Measurements from ENCODE around the gene TKTL1.

The TKTL1 gene

GRCh38 chrX:154349359-154349935, 53.9 kb downstream of the TKTL1 start:
- H3K4me1 Mint-ChIP-seq (ENCODE audit: low read depth) = peaks cover 38% of the 10 kb centered on the region
- no peaks in the 10 kb centered on the region for H3K9me3 Mint-ChIP-seq
- no peaks in the 10 kb centered on the region for H3K27me3 Mint-ChIP-seq
- H3K4me3 Mint-ChIP-seq = no peak overlapping the region
- H3K36me3 Mint-ChIP-seq (ENCODE audit: low read depth) = peaks cover 13% of the 10 kb centered on the region
- peak overlapping the region; percentile 45 for H3K27ac Mint-ChIP-seq

DNA sequence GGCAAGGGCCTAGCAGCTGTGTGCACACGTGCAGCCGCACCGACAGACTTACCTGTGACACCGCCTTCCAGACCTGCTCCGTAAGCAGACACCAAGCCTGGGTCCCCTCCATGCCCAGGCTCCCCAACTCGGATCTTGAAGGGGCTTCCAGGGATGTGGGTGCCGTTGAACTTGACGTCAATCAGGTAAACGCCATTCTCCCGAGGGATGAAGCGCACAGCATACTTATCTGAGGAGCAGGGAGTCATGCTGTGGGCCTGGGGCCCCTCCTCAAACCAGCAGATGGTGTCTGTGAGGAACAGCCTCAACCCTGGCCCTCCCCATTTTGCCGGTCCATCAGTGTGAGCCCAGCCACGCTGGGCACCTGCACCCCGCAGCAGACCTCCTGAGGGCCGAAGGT, 54.4 kb downstream of the TKTL1 start:
- Mint-ChIP-seq H3K27me3 (no peaks in the 10 kb centered on the region), H3K27ac (no peak overlapping the region), H3K4me1 (ENCODE audit: low read depth) (peaks cover 38% of the 10 kb centered on the region), H3K9me3 (no peaks in the 10 kb centered on the region), H3K4me3 (no peak overlapping the region), H3K36me3 (ENCODE audit: low read depth) (peaks cover 13% of the 10 kb centered on the region)

DNA sequence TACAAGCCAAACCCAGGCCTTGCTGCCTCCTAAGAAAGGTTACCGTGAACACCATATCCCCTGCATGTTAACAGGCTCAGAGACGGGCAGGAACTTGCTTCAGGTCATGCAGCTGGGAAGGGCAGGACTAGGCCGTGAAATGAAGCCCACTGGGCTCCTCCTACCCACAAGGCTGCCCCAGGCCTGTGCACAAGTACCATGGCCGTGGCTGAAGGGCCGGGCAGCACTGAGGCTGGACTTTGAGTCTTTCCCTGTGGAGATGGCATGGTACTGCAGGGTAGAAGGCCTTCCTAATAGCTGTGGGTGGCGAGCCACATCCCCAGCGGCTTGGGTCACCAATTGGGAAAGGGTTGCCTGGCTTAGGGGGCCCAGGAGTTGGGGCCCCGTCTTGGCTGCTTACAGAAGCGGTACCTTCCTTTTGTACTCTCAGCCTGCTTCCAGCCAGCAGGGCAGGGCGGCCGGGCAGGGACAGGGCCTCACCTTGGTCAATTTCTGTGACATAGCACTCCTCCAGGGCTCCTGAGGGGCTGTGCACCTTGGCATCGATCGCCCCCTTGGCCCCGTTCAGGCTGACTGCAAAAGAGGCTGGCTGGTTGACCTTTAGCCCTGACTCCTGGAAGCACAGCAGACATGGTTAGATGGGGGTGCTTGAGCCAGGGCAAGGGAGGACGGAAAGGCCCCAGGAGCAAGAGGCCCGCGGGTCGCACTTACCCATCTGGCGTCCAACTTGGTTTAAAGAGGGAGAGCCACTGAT, 55.0 kb downstream of the TKTL1 start:
- peaks cover 38% of the 10 kb centered on the region for H3K4me1 Mint-ChIP-seq (ENCODE audit: low read depth)
- no peaks in the 10 kb centered on the region for H3K27me3 Mint-ChIP-seq
- H3K9me3 Mint-ChIP-seq = no peaks in the 10 kb centered on the region
- no peak overlapping the region for H3K4me3 Mint-ChIP-seq
- peaks cover 13% of the 10 kb centered on the region for H3K36me3 Mint-ChIP-seq (ENCODE audit: low read depth)
- peak overlapping the region; percentile 58 for H3K27ac Mint-ChIP-seq

- no peaks in the 10 kb centered on the region for H3K9me3 Mint-ChIP-seq
- H3K4me3 Mint-ChIP-seq = no peak overlapping the region
- H3K27me3 Mint-ChIP-seq = no peaks in the 10 kb centered on the region
- peak overlapping the region; percentile 72 for H3K27ac Mint-ChIP-seq
- peaks cover 13% of the 10 kb centered on the region for H3K36me3 Mint-ChIP-seq (ENCODE audit: low read depth)
- peaks cover 44% of the 10 kb centered on the region for H3K4me1 Mint-ChIP-seq (ENCODE audit: low read depth)
Observed at GRCh38 chrX:154351183-154352011, 55.8 kb downstream of the TKTL1 start.

- no peak overlapping the region for H3K4me3 Mint-ChIP-seq
- H3K27me3 Mint-ChIP-seq = no peaks in the 10 kb centered on the region
- peaks cover 13% of the 10 kb centered on the region for H3K36me3 Mint-ChIP-seq (ENCODE audit: low read depth)
- H3K27ac Mint-ChIP-seq = peak overlapping the region; percentile 72
- H3K4me1 Mint-ChIP-seq (ENCODE audit: low read depth) = peaks cover 47% of the 10 kb centered on the region
- H3K9me3 Mint-ChIP-seq = no peaks in the 10 kb centered on the region
Observed at GRCh38 chrX:154352012-154352401, 56.4 kb downstream of the TKTL1 start.

- no peaks in the 10 kb centered on the region for H3K27me3 Mint-ChIP-seq
- no peaks in the 10 kb centered on the region for H3K9me3 Mint-ChIP-seq
- no peak overlapping the region for H3K27ac Mint-ChIP-seq
- H3K4me1 Mint-ChIP-seq (ENCODE audit: low read depth) = peaks cover 46% of the 10 kb centered on the region
- peaks cover 15% of the 10 kb centered on the region for H3K36me3 Mint-ChIP-seq (ENCODE audit: low read depth)
- H3K4me3 Mint-ChIP-seq = no peak overlapping the region
Observed at GRCh38 chrX:154352466-154352865, 56.9 kb downstream of the TKTL1 start.

GRCh38 chrX:154353172-154353843, 57.7 kb downstream of the TKTL1 start:
- Mint-ChIP-seq H3K4me3 (no peak overlapping the region), H3K27ac (no peak overlapping the region), H3K27me3 (no peaks in the 10 kb centered on the region), H3K36me3 (ENCODE audit: low read depth) (peaks cover 16% of the 10 kb centered on the region), H3K9me3 (no peaks in the 10 kb centered on the region), H3K4me1 (ENCODE audit: low read depth) (peaks cover 45% of the 10 kb centered on the region)

DNA sequence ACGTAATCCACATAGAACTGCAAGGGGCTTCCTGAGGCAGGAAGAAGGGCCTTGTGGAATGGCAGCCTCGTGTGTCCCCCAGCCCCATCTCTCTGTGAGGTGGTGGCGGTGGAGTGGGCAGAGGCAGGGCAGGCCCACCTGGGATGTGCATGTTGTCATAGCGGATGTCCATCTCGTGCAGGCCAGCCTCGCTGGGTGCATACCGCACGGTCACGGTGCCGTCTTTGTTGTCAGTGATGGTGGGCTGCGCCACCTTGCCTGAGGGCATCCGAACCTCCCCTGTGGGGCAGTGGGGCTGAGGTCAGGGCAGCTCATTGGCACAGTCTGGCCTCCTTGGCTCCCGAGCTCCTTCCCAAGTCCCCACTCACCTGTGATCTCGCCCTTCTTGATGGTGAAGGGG, 58.4 kb downstream of the TKTL1 start:
- Mint-ChIP-seq H3K27me3 (no peaks in the 10 kb centered on the region), H3K4me3 (no peak overlapping the region), H3K4me1 (ENCODE audit: low read depth) (peaks cover 50% of the 10 kb centered on the region), H3K27ac (no peak overlapping the region), H3K9me3 (no peaks in the 10 kb centered on the region), H3K36me3 (ENCODE audit: low read depth) (peaks cover 21% of the 10 kb centered on the region)

- peaks cover 23% of the 10 kb centered on the region for H3K36me3 Mint-ChIP-seq (ENCODE audit: low read depth)
- no peaks in the 10 kb centered on the region for H3K9me3 Mint-ChIP-seq
- H3K4me1 Mint-ChIP-seq (ENCODE audit: low read depth) = peaks cover 51% of the 10 kb centered on the region
- no peak overlapping the region for H3K4me3 Mint-ChIP-seq
- H3K27me3 Mint-ChIP-seq = no peaks in the 10 kb centered on the region
- no peak overlapping the region for H3K27ac Mint-ChIP-seq
Observed at GRCh38 chrX:154354516-154354915, 58.9 kb downstream of the TKTL1 start.

GRCh38 chrX:154355094-154355775, 59.6 kb downstream of the TKTL1 start:
- Mint-ChIP-seq H3K9me3 (no peaks in the 10 kb centered on the region), H3K36me3 (ENCODE audit: low read depth) (peaks cover 19% of the 10 kb centered on the region), H3K27me3 (no peaks in the 10 kb centered on the region), H3K4me1 (ENCODE audit: low read depth) (peaks cover 51% of the 10 kb centered on the region), H3K27ac (no peak overlapping the region), H3K4me3 (no peak overlapping the region)

DNA sequence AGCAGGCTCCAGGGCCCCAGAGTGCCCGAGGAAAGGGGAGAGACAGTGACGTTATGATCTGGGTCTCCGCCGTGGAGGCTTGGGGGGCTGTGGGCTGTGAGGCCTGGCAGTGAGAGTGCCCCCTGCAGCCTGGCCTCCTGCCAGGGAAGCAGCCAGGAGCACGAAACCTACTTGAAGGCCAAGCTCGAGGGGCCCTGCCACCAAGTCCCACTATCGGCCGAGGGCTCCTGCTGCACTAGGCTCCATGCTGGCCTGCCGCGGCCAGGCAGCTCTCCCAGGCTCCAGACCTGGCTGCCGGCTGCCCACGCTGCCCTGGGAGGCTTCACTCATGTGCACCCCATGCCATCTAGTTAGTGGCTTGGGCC, 60.2 kb downstream of the TKTL1 start:
- Mint-ChIP-seq H3K27ac (no peak overlapping the region), H3K9me3 (no peaks in the 10 kb centered on the region), H3K27me3 (no peaks in the 10 kb centered on the region), H3K4me1 (ENCODE audit: low read depth) (peaks cover 52% of the 10 kb centered on the region), H3K4me3 (no peak overlapping the region), H3K36me3 (ENCODE audit: low read depth) (peaks cover 18% of the 10 kb centered on the region)

DNA sequence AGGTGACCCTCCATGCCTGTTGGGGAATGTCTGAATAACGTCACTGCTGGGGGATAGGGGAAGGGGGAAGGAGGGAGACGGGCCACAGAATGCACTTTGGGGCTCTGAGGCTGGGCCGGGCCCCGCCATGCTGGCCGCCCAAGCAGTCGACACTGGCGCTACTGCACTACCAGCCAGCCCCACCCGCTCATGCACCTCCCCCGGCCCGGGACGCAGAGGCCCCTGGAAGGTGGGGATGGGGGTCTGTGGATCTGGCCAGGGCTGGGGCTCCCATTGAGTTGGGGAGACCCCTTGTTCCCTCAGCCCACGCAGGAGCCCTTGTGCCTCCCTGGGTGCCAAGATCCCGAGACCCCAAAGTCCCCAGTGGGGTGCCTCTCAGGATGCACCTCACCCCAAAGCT, 61.0 kb downstream of the TKTL1 start:
- H3K27me3 Mint-ChIP-seq = no peaks in the 10 kb centered on the region
- H3K4me3 Mint-ChIP-seq = no peak overlapping the region
- H3K36me3 Mint-ChIP-seq (ENCODE audit: low read depth) = peaks cover 23% of the 10 kb centered on the region
- H3K4me1 Mint-ChIP-seq (ENCODE audit: low read depth) = peaks cover 56% of the 10 kb centered on the region
- no peaks in the 10 kb centered on the region for H3K9me3 Mint-ChIP-seq
- H3K27ac Mint-ChIP-seq = no peak overlapping the region

- no peaks in the 10 kb centered on the region for H3K27me3 Mint-ChIP-seq
- no peaks in the 10 kb centered on the region for H3K9me3 Mint-ChIP-seq
- no peak overlapping the region for H3K27ac Mint-ChIP-seq
- H3K36me3 Mint-ChIP-seq (ENCODE audit: low read depth) = peaks cover 23% of the 10 kb centered on the region
- H3K4me3 Mint-ChIP-seq = no peak overlapping the region
- H3K4me1 Mint-ChIP-seq (ENCODE audit: low read depth) = peaks cover 50% of the 10 kb centered on the region
Observed at GRCh38 chrX:154357205-154357604, 61.6 kb downstream of the TKTL1 start.

DNA sequence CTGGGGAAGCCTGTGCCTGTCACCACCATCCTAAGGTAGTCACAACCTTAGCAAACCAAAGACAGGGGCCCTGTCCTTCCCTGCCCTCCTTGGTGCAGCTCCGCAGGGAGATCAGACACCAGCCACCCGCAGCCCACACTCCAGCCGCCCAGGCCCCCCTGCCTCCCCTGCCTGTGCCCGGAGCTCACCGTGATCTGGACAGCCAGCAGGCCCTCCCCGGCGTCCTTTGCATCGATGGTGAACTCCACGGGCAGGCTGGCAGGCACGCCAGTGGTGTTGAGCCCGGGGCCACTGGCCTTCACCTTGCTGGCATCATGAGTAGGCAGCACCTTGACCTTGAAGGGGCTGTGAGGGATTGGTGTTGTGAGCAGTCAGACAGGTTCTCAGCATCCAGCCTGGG, 62.4 kb downstream of the TKTL1 start:
- no peaks in the 10 kb centered on the region for H3K9me3 Mint-ChIP-seq
- H3K4me1 Mint-ChIP-seq (ENCODE audit: low read depth) = peaks cover 44% of the 10 kb centered on the region
- no peaks in the 10 kb centered on the region for H3K27me3 Mint-ChIP-seq
- no peak overlapping the region for H3K4me3 Mint-ChIP-seq
- H3K36me3 Mint-ChIP-seq (ENCODE audit: low read depth) = peaks cover 27% of the 10 kb centered on the region
- H3K27ac Mint-ChIP-seq = no peak overlapping the region

Data from stimulated activated naive CD8-positive, alpha-beta T cell treated with anti-CD3 and anti-CD28 coated beads, Interleukin-15, Interleukin-2, amounts not matched to agents 100 ng/mL and 50 ng/mL, for 24 hours (primary cell).